Epithelial cell of proximal tubule (primary cell): ENCODE results near the gene LYPLA2. TPM values are rescaled to one million over a fixed set of nuclear protein-coding genes. Genes with fewer than 3 reads are reported as not detected.
A peak's percentile ranks its signal among the peaks of the same experiment; 100 is the strongest.

Source experiments
- DNase-seq: peaks from one replicate; pipeline ENCODE4 v3.0.0-alpha.2; 2011; ENCODE audit warnings: low read depth
- H3K4me3 ChIP-seq: 2 replicates; pipeline ENCODE4 v1.5.1; 2011; ENCODE audit warnings: low read depth, mild to moderate bottlenecking, low read length
- CTCF ChIP-seq: conservative IDR thresholded peaks from 2 replicates; pipeline ENCODE4 v1.5.1; 2012; ENCODE audit warnings: low read depth, mild to moderate bottlenecking, low read length
- total RNA-seq: library from RNA; depleted of rRNA; stranded (reverse); fragments of >200 nt; gene quantifications from 2 replicates; pipeline ENCODE4 v1.2.3, GENCODE V29; 2015

LYPLA2 gene
- total RNA-seq, 1 donor from 2014 or later, result 129 TPM

DNA sequence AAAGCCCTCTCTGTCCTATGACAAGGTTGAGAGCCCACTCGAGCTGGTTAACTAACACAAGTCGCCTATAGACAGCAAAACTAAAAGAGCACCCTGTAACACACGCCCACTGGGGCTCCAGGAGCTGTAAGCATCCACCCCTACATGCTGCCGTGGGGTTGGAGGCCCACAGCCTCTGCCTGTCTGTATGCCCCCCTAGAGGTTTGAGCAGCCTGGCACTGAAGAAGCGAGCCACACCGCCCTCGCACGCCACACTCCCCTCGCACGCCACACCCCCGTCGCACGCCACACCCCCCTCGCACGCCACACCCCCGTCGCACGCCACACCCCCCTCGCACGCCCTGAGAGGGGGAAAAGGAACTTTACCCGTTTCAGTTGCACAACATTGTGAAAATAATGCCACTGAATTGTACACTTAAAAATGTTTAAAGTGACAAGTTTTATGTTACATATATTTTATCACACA lies 47.5 kb downstream of the LYPLA2 start:
- TF ChIP-seq CTCF, result no peak
- no peak for DNase-seq
- peak overlapping the region; percentile 40 for H3K4me3 ChIP-seq

- H3K4me3 ChIP-seq, result no peak overlapping the region
- DNase-seq, result no peak
- TF ChIP-seq CTCF, result no peak
Measured at GRCh38 chr1:23843644-23844043, 52.7 kb downstream of the LYPLA2 start.

Other genes with a start within 250 kb of the LYPLA2 start
- 76.0 and 154 TPM in 2 replicates for gene ID3, start 231.6 kb upstream of the LYPLA2 start, total RNA-seq
- 1,041 and 1,407 TPM in 2 replicates for gene RPL11, start 99.3 kb upstream of the LYPLA2 start, total RNA-seq
- 27.9 and 30.2 TPM in 2 replicates for gene ELOA, start 47.7 kb upstream of the LYPLA2 start, total RNA-seq
- gene PITHD1, start 12.7 kb upstream of the LYPLA2 start, total RNA-seq, result 39.0 and 47.0 TPM in 2 replicates
- 126 and 131 TPM in 2 replicates for gene GALE, start 9.6 kb downstream of the LYPLA2 start, total RNA-seq
- gene HMGCL, start 34.3 kb downstream of the LYPLA2 start, total RNA-seq, result 22.1 and 38.5 TPM in 2 replicates
- gene FUCA1, start 77.1 kb downstream of the LYPLA2 start, total RNA-seq, result 31.9 and 33.8 TPM in 2 replicates
- not detected in 2 replicates for gene CNR2, start 122.2 kb downstream of the LYPLA2 start, total RNA-seq
- 92.1 and 100 TPM in 2 replicates for gene PNRC2, start 168.7 kb downstream of the LYPLA2 start, total RNA-seq
- gene SRSF10, start 189.2 kb downstream of the LYPLA2 start, total RNA-seq, result 97.3 and 100 TPM in 2 replicates